WTC11 (cell line): ENCODE results near the gene FNDC5.

Experiments
- CTCF ChIP-seq: fragments of 200-600 bp; IDR thresholded peaks from 2 replicates; pipeline ENCODE4 v1.8.0; 2022; ENCODE audit warnings: antibody characterized with exemption
- E2F1 ChIP-seq: sonication (generic); formaldehyde crosslinking; IDR thresholded peaks from 2 replicates; pipeline ENCODE4 v1.8.0; 2022; ENCODE audit warnings: mild to moderate bottlenecking, missing genetic modification reagents
- ELF4 ChIP-seq: sonication (generic); formaldehyde crosslinking; IDR thresholded peaks from 2 replicates; pipeline ENCODE4 v1.8.1; 2022; ENCODE audit warnings: low read depth, mild to moderate bottlenecking, moderate library complexity, missing genetic modification reagents
- GABPB1 ChIP-seq: sonication (generic); formaldehyde crosslinking; IDR thresholded peaks from 2 replicates; pipeline ENCODE4 v1.8.1; 2023; ENCODE audit warnings: mild to moderate bottlenecking, missing genetic modification reagents
- TP53 ChIP-seq: sonication (generic); formaldehyde crosslinking; IDR thresholded peaks from 2 replicates; pipeline ENCODE4 v1.8.1; 2023; ENCODE audit warnings: mild to moderate bottlenecking, missing genetic modification reagents
- USF2 ChIP-seq: sonication (generic); formaldehyde crosslinking; IDR thresholded peaks from 2 replicates; pipeline ENCODE4 v1.8.1; 2023; ENCODE audit warnings: mild to moderate bottlenecking, missing genetic modification reagents, moderate library complexity

GRCh38 chr1:32891241-32891570 lies 20.5 kb upstream of the FNDC5 start:
- TF ChIP-seq TP53 (CRISPR knock-in tag) (no peak), USF2 (CRISPR knock-in tag) (no peak), GABPB1 (no peak), ELF4 (CRISPR knock-in tag) (no peak), CTCF (no peak), E2F1 (CRISPR knock-in tag) (no peak)
